HepG2 (cell line): ENCODE data around the gene TPST2. TPM values are rescaled to one million over a fixed set of nuclear protein-coding genes. Genes with fewer than 3 reads are reported as not detected.

Experiments used
- ATAC-seq: fragments of 200-7000 bp; cut with Tn5 transposase; 3 replicates; pipeline ENCODE4 v1.9.1; 2020; ENCODE audit warnings: mild to moderate bottlenecking, moderate library complexity
- BruUV-seq: library from RNA; stranded (reverse); fragments of 400-500 nt; replicated peaks from 2 replicates; lab custom pipeline; 2021; lab: Mats Ljungman, UMichigan
- CTCF ChIA-PET: fragments of 300-600 bp; formaldehyde crosslinking; extraction: SDS; loops from one replicate; lab custom pipeline; 2021; ENCODE audit warnings: low total read pairs, inconsistent platforms, low intra/inter-chr PET ratio; lab: Yijun Ruan, JAX
- POLR2A ChIA-PET: fragments of 350-600 bp; sonication (Branson Sonifier 250); formaldehyde crosslinking; loops from one replicate; lab custom pipeline; 2020; ENCODE audit warnings: antibody characterized with exemption, inconsistent platforms; lab: Yijun Ruan, JAX
- DNase-seq: peaks from one replicate; pipeline ENCODE4 v3.0.0-alpha.2; 2015; ENCODE audit warnings: low spot score
- FAIRE-seq: peaks from 3 replicates; lab custom pipeline; 2011; peaks lifted over from hg19 to GRCh38; lab: Jason Lieb, UNC
- H2AFZ ChIP-seq: one replicate; pipeline ENCODE4 v1.6.1; 2011; ENCODE audit warnings: low read length, inconsistent platforms
- H3K27ac ChIP-seq: fragments of 300-600 bp; 3 replicates; pipeline ENCODE4 v1.8.0; 2011; ENCODE audit warnings: mixed run types, mild to moderate bottlenecking, mixed read lengths, low read length, inconsistent platforms; ENCODE audit not compliant: insufficient read depth; ENCODE audit errors: extremely low read length
- H3K27me3 ChIP-seq, 2 experiments: fragments of 200-600 bp in 1 of 2; 2 replicates in 1 of 2; 3 replicates in 1 of 2; pipeline versions ENCODE4 v1.6.0 to v1.8.0; 2011; ENCODE audit warnings: low read length in 2 of 2, mild to moderate bottlenecking in 2 of 2, moderate library complexity in 2 of 2, inconsistent platforms in 1 of 2; ENCODE audit not compliant: insufficient read depth in 2 of 2, control insufficient read depth in 1 of 2
- H3K36me3 ChIP-seq, 2 experiments: fragments of 200-600 bp in 1 of 2; replicated peaks in 1 of 2; 2 replicates in 1 of 2; 3 replicates in 1 of 2; pipeline versions ENCODE4 v1.5.1 to v1.8.0; 2011; ENCODE audit warnings: low read length in 2 of 2, inconsistent platforms in 1 of 2; ENCODE audit not compliant: insufficient read depth in 2 of 2, control insufficient read depth in 1 of 2
- H3K4me1 ChIP-seq: 2 replicates; pipeline ENCODE4 v1.5.1; 2012; ENCODE audit warnings: low read length, inconsistent platforms; ENCODE audit not compliant: insufficient read depth
- H3K4me2 ChIP-seq: 2 replicates; pipeline ENCODE4 v1.6.0; 2011; ENCODE audit warnings: low read depth, low read length, inconsistent platforms
- H3K4me3 ChIP-seq, 3 experiments: fragments of 200-600 bp in 1 of 3; sonication (generic), shearing (Covaris generic) in 1 of 3; replicated peaks in 1 of 3; 2 replicates each; pipeline ENCODE4 v1.5.1; 2011 to 2016; ENCODE audit warnings: low read length in 3 of 3, inconsistent platforms in 2 of 3, low read depth in 2 of 3, mild to moderate bottlenecking in 2 of 3, control low read depth in 1 of 3, mixed read lengths in 1 of 3; ENCODE audit not compliant: insufficient read depth in 1 of 3
- H3K79me2 ChIP-seq: one replicate; pipeline ENCODE4 v1.6.1; 2011; ENCODE audit warnings: low read length, inconsistent platforms; ENCODE audit not compliant: insufficient read depth
- H3K9ac ChIP-seq: 2 replicates; pipeline ENCODE4 v1.6.0; 2011; ENCODE audit warnings: mild to moderate bottlenecking, low read depth, low read length, inconsistent platforms; ENCODE audit not compliant: insufficient read depth
- H3K9me3 ChIP-seq: 2 replicates; pipeline ENCODE4 v1.5.1; 2012; ENCODE audit warnings: mild to moderate bottlenecking, low read length
- H4K20me1 ChIP-seq: 2 replicates; pipeline ENCODE4 v1.6.0; 2011; ENCODE audit warnings: inconsistent platforms, mild to moderate bottlenecking, low read length, moderate library complexity; ENCODE audit not compliant: insufficient read depth
- ATM ChIP-seq: fragments of 450-650 bp; IDR thresholded peaks from 2 replicates; pipeline ENCODE4 v1.7.1; 2017; ENCODE audit warnings: mild to moderate bottlenecking, borderline replicate concordance
- BCL3 ChIP-seq: sonication (generic); formaldehyde crosslinking; IDR thresholded peaks from 2 replicates; pipeline ENCODE4 v1.5.1; 2020; ENCODE audit warnings: mild to moderate bottlenecking, missing genetic modification reagents, moderate library complexity
- CBFB ChIP-seq: sonication (generic); formaldehyde crosslinking; IDR thresholded peaks from 2 replicates; pipeline ENCODE4 v1.4.0; 2020; ENCODE audit warnings: missing genetic modification reagents
- GRHL1 ChIP-seq: sonication (generic); formaldehyde crosslinking; conservative IDR thresholded peaks from 2 replicates; pipeline ENCODE4 v1.8.0; 2022; ENCODE audit warnings: missing genetic modification reagents
- HDAC6 ChIP-seq: fragments of 200-600 bp; sonication (generic); IDR thresholded peaks from 2 replicates; pipeline ENCODE4 v1.7.0; 2017; ENCODE audit warnings: mild to moderate bottlenecking, antibody characterized with exemption, low read length, low read depth
- NFYC ChIP-seq: IDR thresholded peaks from 2 replicates; pipeline ENCODE4 v1.6.1; 2016; ENCODE audit warnings: missing genetic modification reagents, missing compliant biosample characterization
- ONECUT2 ChIP-seq: sonication (generic); formaldehyde crosslinking; IDR thresholded peaks from 2 replicates; pipeline ENCODE4 v1.4.0; 2020; ENCODE audit warnings: missing genetic modification reagents
- PBX2 ChIP-seq: IDR thresholded peaks from 2 replicates; pipeline ENCODE4 v1.6.1; 2016; ENCODE audit warnings: control low read depth
- PHF21A ChIP-seq: sonication (generic); formaldehyde crosslinking; IDR thresholded peaks from 2 replicates; pipeline ENCODE4 v1.5.0; 2020; ENCODE audit warnings: mild to moderate bottlenecking, missing genetic modification reagents
- POLR2A ChIP-seq, 2 experiments: IDR thresholded peaks; 2 replicates each; pipeline ENCODE4 v1.6.1; 2011; ENCODE audit warnings: low read depth in 2 of 2, low read length in 2 of 2, mild to moderate bottlenecking in 1 of 2, moderate library complexity in 1 of 2; ENCODE audit not compliant: insufficient read depth in 1 of 2
- RBAK ChIP-seq: sonication (generic); formaldehyde crosslinking; IDR thresholded peaks from 2 replicates; pipeline ENCODE4 v1.5.1; 2020; ENCODE audit warnings: mild to moderate bottlenecking, missing genetic modification reagents
- ZNF639 ChIP-seq: conservative IDR thresholded peaks from 2 replicates; pipeline ENCODE4 v1.6.1; 2018; ENCODE audit warnings: missing genetic modification reagents
- ZSCAN31 ChIP-seq: sonication (generic); formaldehyde crosslinking; IDR thresholded peaks from 2 replicates; pipeline ENCODE4 v1.5.0; 2020; ENCODE audit warnings: low read depth, mild to moderate bottlenecking, missing genetic modification reagents
- WGBS: methylation state at CpG from one replicate; pipeline ENCODE4 v1.1.6; 2017; ENCODE audit warnings: low lambda C conversion rate; 5-methylcytosine and 5-hydroxymethylcytosine counted together
- in situ Hi-C: cut with HindIII; loops from 2 replicates; pipeline ENCODE4 v1.10.0; 2017; ENCODE audit warnings: low pct_unique_long_range_greater_than_20kb; ENCODE audit not compliant: extremely low pct_ligation_motif_present
- intact Hi-C: fragments of 100-400 bp; cut with micrococcal nuclease; formaldehyde crosslinking; loops from one replicate; pipeline ENCODE4 v1.10.0; 2022; ENCODE audit not compliant: unreplicated experiment
- polyA plus RNA-seq, 8 experiments: library from polyadenylated mRNA; depleted of rRNA in 3 of 8; stranded (reverse) in 7 of 8; unstranded in 1 of 8; fragments of >200 nt; fragmentation: Illumina TruSeq in 4 of 8; extraction: Trizol in 4 of 8; gene quantifications; 2 replicates each; pipeline versions ENCODE4 v1.2.1 to v1.2.3, GENCODE V29; 2011 to 2016; ENCODE audit warnings: low read depth in 4 of 8, missing spikeins in 1 of 8, mixed read lengths in 1 of 8; ENCODE audit not compliant: insufficient read depth in 1 of 8
- total RNA-seq, 5 experiments: library from RNA; depleted of rRNA; stranded (reverse); fragments of >200 nt; fragmentation: Illumina TruSeq; extraction: Trizol; gene quantifications; 2 replicates each; pipeline ENCODE4 v1.2.3, GENCODE V29; 2016; ENCODE audit warnings: low read depth in 1 of 5
- TF ChIP-seq, protein P1 (sequence below): sonication (generic); formaldehyde crosslinking; IDR thresholded peaks from 2 replicates; pipeline ENCODE4 v1.5.0; 2020; ENCODE audit warnings: missing genetic modification reagents
- TF ChIP-seq, protein P2 (sequence below): sonication (generic); formaldehyde crosslinking; IDR thresholded peaks from 2 replicates; pipeline ENCODE4 v1.8.1; 2022; ENCODE audit warnings: mild to moderate bottlenecking, missing genetic modification reagents

The TPST2 gene
- total and polyA plus RNA-seq, 2 of the 13 experiments (the other 11 are each of a cell fraction or from before 2014, with no cell fraction given) = 15.2 to 23.8 TPM

GRCh38 chr22:26502688-26503561 is 87.0 kb downstream of the TPST2 start (continued):
- TF ChIP-seq, protein P1, sequence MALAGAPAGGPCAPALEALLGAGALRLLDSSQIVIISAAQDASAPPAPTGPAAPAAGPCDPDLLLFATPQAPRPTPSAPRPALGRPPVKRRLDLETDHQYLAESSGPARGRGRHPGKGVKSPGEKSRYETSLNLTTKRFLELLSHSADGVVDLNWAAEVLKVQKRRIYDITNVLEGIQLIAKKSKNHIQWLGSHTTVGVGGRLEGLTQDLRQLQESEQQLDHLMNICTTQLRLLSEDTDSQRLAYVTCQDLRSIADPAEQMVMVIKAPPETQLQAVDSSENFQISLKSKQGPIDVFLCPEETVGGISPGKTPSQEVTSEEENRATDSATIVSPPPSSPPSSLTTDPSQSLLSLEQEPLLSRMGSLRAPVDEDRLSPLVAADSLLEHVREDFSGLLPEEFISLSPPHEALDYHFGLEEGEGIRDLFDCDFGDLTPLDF = no peak
- TF ChIP-seq ONECUT2 (CRISPR knock-in tag) (no peak), POLR2A (IDR thresholded peaks at IDR 0.05; ENCODE audit: insufficient read depth in 1 of 2, low read depth in 2 of 2, low read length in 2 of 2) (no peak)

DNA sequence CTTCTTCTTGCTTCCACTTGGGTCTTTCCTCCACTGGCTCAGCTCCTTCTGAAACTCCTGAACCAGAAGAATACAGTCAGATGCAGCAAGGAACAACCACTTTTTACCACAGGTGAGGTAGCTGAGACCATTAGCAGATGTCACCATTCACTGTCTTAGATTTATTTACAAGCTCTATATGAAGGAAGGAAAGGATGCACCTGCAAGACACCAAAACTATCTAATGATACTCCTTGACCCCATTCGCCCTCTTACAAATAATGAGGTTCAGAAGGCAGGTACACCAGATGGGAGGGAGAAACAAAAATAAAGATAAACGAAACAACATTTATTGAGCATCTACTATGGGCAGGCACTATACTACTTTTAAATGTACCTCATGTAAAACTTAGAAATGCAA is 87.9 kb downstream of the TPST2 start:
- intact Hi-C loops = no loop called here
- FAIRE-seq = no peak
- TF ChIP-seq PBX2 (CRISPR knock-in tag) = no peak
- TF ChIP-seq PHF21A (CRISPR knock-in tag) = no peak
- no peak for TF ChIP-seq BCL3 (CRISPR knock-in tag)
- TF ChIP-seq RBAK (CRISPR knock-in tag) = no peak
- TF ChIP-seq GRHL1 (CRISPR knock-in tag) = no peak
- TF ChIP-seq ATM = no peak
- TF ChIP-seq, protein P2, sequence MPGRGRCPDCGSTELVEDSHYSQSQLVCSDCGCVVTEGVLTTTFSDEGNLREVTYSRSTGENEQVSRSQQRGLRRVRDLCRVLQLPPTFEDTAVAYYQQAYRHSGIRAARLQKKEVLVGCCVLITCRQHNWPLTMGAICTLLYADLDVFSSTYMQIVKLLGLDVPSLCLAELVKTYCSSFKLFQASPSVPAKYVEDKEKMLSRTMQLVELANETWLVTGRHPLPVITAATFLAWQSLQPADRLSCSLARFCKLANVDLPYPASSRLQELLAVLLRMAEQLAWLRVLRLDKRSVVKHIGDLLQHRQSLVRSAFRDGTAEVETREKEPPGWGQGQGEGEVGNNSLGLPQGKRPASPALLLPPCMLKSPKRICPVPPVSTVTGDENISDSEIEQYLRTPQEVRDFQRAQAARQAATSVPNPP (CRISPR knock-in tag) = no peak
- TF ChIP-seq ZSCAN31 (CRISPR knock-in tag) = no peak
- no peak for TF ChIP-seq HDAC6
- TF ChIP-seq ZNF639 = no peak
- no peak for TF ChIP-seq CBFB (CRISPR knock-in tag)
- no peak for TF ChIP-seq NFYC (CRISPR knock-in tag)

More for the DNA sequence above, 87.9 kb downstream of the TPST2 start:
- Histone ChIP-seq H3K4me1 (no peaks in the 10 kb centered on the region), H3K4me2 (no peak overlapping the region), H4K20me1 (no peaks in the 10 kb centered on the region), H3K9me3 (no peaks in the 10 kb centered on the region), H3K79me2 (no peaks in the 10 kb centered on the region), H3K27ac (no peak overlapping the region), H3K9ac (no peak overlapping the region), H3K27me3 (no peaks in the 10 kb centered on the region), H2AFZ (no peak overlapping the region), H3K36me3 (peaks cover 27 to 79% of the 10 kb centered on the region in 2 experiments), H3K4me3 (no peak overlapping the region)
- POLR2A ChIA-PET = interaction anchor here (0.7 to 1.3 kb wide), 2 partner anchors 10 to 331 kb away, joined by 3 to 4 read pairs; partner anchors contain the start of gene TFIP11
- DNase-seq = no peak
- CTCF ChIA-PET = no interaction called here
- no peak for ATAC-seq
- no TSS peak for BruUV-seq
- WGBS = 83% methylated on average over 2 of the region's 2 CpGs
- in situ Hi-C loops = no loop called here
